Left forelimb (tissue), 1 donor: ENCODE measurements around the gene RAB4A.
"Not testable (repeated sequence)": the region's sequence is repeated elsewhere in the genome, so short reads cannot be mapped to it uniquely, and the experiment has no call there.

ENCODE experiments used
- DNase-seq: peaks from one replicate; pipeline ENCODE4 v3.0.0-alpha.2; 2018; ENCODE audit warnings: low spot score

Gene RAB4A

DNA sequence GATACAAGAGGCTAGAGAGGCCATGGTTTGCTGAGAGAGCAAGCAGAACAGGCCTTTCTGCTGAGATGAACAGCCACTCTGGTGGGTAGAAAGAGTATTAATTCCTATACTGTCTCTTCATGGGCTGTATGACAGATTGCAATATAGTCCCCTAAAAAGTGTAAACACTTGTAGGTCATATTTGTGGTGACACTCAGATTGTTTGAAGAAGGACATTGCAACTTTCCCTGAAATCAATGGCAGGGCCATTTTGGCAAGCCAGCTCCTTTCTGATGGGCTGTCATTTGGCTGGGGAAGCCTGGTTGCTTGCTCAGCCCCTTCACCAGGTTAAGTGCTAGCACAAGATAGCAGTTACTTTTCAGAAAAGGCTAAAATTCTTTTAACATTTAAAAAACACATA lies 27.5 kb downstream of the RAB4A start:
- no peak for DNase-seq

- DNase-seq: no peak
Measured at GRCh38 chr1:229298887-229299503, 28.1 kb downstream of the RAB4A start.

- no peak for DNase-seq
Measured at GRCh38 chr1:229300099-229300757, 29.3 kb downstream of the RAB4A start.

DNA sequence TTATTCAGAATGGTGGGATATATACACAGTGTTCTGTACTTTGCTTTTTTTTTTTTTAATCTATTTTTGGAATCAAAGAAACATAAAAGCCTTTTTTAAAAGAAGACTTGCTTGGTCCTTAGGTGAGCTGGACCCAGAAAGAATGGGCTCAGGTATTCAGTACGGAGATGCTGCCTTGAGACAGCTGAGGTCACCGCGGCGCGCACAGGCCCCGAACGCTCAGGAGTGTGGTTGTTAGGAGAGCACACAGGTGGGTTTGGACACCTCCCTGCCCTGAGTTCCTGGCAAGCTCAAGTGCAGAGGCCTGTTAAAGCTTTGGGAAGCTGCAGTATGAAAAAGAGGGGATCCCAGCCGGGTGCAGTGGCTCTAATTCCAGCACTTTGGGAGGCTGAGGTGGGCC lies 31.8 kb downstream of the RAB4A start:
- DNase-seq: no peak

GRCh38 chr1:229303855-229304254 lies 32.9 kb downstream of the RAB4A start:
- DNase-seq: no peak

DNA sequence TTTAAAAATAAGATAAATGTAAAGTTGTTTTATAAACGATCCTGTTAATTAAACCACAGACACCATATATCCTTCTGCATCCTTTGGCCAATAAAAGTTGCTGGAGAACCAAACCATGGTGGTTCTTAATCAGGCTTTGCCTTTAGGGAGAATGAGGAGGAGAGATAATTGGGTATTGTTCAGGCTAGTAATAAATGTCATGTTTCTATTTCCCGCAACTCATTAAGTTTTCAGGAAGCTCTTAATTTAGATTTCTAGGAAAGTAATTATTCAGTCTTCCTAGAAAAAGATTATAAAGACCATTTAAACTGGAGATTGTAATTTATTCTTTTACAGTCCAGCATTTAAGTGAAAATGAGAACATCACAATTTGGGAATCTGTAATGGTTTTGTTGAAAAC lies 34.5 kb downstream of the RAB4A start:
- DNase-seq: no peak

DNA sequence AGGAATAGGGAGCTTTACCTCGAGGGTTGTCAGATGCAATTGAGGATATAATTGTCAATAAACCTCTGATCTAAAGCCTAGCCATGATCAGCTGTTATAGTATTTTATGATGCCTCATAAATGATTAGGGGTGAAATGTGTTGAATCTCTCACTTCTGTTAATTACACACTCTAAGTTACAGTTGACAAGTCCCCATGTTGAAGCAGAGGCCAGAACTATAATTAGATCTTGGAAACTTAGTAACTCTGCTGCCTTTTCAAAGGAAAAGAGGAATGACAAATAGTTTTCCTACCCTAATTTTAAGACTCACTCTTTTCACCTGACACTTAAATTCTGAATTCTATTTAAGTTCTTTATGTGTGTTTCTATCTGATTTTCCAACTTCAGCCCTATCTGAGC lies 38.2 kb downstream of the RAB4A start:
- DNase-seq: no peak

GRCh38 chr1:229309684-229310083 lies 38.8 kb downstream of the RAB4A start:
- DNase-seq: no peak

- no peak for DNase-seq
Measured at GRCh38 chr1:229310833-229311232, 39.9 kb downstream of the RAB4A start.

DNA sequence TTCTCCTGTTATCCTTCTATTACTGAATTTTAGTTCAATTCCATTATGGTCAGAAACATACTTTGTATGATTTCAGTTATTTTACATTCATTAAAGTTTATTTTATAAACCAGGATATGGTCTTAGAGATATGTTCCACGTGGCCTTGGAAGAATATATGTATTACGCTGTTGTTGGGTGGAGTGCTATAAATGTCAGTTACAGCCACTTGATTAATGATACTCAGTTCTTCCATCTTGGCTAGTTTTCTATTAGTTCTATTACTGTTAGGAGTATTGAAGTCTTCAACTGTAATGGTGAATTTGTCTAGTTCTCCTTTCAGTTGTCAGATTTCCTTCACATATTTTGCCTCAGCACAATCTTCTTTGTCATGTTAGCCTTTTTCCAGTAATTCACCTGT lies 45.3 kb downstream of the RAB4A start:
- no peak for DNase-seq

DNA sequence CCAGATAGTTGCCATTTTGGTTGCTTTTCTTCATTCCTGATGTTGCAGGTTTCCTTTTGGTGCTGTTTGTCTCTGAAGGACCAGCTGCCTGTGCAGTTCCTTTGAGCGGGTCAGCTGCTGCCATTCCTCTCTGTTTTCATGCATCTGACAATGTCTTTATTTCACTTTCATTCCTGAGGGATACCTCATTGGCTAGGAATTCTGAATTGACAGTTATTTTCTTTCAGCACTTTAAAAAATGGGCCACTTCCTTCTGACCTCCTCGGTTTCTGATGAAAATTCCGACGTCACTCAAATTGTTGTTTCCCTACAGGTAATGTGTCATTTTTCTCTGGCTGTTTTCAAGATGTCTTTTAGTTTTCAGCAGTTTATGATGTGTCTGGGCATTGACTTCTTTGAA lies 47.1 kb downstream of the RAB4A start:
- DNase-seq: no peak

DNA sequence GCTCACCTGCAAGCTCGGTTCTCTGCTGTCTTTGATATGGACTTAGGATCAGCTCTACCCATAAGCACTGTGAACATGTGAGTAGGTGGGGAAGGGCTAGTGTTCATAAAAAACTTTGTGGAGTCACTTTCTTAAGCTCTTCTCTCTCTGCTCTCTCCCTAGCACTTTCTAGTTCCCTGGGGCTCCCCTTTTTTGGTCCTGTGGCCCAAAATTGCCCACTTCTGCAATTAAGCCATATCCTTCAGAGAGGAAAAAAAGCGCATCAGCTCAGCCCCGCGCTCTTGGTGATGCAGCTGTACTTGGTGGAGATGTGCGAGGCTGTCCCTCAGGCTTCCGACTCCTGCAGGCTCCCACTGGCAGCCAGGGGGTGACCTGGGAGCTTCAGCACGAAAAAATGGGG lies 48.6 kb downstream of the RAB4A start:
- no peak for DNase-seq

DNA sequence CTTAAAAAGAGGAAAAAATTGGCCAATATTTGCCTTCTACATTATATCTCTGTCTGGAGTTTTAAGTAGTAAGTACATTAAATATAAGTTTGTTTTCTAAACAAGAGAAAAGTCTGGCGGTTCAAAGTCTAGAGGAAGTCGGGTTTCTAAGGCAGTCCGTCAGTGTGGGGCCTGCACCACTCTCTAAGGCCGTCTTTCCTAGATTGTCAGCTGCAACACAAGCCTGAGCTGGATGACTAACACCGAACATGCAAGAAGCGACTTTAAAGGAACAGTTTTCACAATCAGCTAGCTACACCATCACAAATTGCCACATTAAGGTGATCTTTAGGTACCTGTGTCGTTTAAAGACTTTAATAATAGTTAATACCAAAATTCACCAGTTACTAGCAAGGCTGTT lies 52.3 kb downstream of the RAB4A start:
- DNase-seq: no peak

DNA sequence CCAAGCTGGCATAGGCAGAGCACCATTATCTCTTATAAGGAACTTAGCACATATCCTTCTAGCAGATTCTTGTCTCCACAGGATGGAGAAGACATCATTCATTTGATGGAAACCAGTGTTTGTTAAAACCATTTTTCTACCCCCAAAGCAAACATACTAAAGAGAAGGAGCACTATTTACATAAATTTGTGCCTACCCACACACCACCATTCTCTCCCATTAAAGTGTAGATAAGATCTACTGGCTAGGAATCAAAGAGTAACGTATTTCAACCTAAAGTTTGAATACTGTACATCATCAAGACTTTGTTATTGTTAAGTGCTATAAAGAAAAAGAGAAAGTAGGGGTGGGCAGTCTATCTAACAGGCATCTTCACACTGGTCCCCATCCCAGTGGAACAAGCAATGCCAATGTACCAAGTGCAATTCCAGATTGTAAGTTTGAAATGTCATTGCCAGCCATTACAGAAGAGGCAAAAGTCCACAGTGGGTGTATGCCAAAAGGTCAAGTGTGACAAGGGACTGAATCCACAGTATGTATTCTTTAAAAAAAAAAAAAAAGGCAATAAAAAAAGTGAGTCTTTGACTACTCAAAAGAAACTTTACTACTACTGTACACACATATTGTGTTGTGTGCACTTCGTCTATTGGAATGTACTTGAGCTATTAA lies 53.1 kb downstream of the RAB4A start:
- DNase-seq: no peak

GRCh38 chr1:229325401-229325800 lies 54.5 kb downstream of the RAB4A start:
- no peak for DNase-seq

DNA sequence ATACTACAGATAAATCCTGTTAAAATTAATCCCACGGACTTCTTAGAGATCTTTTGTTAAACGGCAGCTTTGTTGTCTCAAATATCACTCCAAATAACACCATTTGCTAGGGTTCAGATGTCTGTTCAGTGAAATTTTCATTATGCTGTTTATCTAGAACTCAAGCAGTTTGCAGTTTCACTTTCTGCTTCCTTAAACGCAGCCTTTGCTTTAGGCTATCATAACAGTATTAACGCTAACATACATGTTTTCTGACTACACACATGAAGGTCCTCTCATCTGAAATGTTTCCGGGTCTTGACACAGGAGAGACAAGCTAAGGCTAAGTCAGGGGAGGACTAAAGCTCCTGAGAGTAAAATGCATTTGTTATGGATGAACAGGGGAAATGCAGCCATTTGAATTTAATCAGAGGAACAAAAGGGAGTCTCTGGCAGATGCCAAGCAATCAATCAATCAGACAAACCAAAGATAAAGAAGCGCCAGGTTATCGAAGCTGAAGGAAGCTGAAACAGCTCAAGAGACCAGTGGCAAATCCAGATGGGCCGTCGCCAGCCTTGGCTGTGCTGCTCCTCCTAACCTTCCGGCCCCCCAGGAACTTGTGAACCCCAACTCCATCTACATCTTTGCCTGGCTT lies 55.1 kb downstream of the RAB4A start:
- DNase-seq: no peak

DNA sequence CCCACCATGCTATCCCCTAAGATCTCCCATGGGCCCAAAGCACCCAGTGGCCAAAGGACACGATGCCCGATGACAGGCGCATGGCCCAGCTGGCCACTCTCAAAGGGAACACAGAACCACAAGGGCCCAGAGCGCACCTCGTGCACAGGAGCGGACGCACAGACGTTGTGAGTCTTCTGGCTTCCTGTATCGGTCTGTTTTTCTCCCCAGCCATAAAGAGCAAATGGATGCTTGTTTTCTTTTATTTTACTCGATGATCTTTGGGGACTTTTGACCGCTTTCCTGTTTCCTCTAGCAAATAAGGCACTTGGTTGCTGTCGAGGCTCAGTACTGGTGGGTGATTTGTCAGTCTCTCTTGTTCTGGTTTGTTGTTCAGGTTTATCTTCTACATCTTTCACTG lies 55.7 kb downstream of the RAB4A start:
- DNase-seq: no peak

GRCh38 chr1:229327765-229328164 lies 56.9 kb downstream of the RAB4A start:
- DNase-seq: not testable (repeated sequence)

DNA sequence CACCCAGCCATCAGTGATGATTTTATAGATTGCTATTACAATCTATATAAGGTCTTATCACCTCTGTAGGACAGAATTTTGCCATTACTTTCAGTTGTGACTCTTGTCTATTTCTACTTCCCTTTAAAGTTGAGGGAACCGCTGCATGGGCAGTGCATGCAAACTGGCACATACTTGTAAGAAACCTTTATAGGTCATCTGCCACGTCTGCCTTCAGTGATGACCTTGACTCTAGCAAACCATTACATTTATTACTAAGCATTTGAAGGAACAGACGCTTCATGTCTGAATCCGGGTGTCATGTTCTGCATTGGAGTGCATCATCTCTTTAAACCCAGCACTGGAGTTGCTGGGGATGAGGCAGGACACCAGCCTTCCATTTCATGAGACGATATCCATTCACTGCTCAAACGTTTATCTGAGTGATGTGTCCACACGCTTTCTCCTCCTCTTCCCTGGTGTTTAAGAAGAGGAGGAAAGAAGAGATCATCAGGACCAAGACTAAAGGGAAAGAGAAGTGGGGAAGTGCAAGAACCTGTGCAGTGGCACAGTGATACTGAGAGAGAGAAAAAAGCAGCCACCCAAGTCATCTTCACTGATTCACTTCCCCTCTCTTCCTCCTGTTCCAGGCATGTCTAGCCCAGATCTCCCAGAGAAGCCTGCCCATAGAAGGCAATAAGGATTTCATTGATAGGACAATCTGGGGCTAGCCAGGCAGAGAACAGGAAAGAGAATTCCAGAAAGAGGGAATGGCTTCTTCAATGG lies 57.9 kb downstream of the RAB4A start:
- DNase-seq: no peak

DNA sequence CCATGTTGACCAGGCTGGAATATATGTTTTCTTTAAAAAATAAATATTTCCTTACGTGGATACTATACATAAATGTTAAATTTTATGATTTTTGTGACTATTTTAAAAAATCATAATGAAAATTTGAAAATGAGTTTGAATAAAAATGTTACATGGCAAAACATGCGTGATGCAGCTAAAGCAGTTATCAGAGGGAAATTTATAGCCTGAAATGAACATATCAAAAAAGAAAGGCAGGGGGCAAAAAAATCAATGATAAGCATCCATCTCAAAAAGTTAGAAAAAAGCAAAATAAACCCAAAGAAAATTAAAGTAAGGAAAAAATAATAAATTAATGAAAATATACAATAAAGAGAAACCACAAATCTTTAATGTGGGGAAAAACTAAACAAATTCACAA lies 63.4 kb downstream of the RAB4A start:
- no peak for DNase-seq

DNA sequence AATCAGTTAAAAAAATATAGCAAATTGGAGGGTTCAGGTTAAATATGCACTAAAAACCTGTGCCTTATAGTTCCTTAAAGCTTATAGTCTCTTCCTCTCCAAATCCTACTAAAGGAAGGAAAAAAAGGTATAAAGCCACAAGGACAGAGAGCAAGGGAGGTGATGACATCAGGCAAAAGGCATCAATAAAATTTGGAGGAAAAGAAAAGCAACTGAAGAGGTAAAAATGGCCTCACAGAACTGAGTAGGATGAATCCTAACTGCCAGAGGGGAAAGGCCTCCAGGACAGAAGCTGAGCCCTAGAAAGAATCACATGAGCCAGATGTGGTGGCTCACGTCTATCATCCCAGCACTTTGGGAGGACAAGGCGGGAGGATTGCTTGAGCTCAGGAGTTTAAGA lies 63.8 kb downstream of the RAB4A start:
- DNase-seq: no peak

GRCh38 chr1:229336345-229336744 lies 65.4 kb downstream of the RAB4A start:
- DNase-seq: no peak
